Measurements from ENCODE around the gene OSBPL2.

DNA sequence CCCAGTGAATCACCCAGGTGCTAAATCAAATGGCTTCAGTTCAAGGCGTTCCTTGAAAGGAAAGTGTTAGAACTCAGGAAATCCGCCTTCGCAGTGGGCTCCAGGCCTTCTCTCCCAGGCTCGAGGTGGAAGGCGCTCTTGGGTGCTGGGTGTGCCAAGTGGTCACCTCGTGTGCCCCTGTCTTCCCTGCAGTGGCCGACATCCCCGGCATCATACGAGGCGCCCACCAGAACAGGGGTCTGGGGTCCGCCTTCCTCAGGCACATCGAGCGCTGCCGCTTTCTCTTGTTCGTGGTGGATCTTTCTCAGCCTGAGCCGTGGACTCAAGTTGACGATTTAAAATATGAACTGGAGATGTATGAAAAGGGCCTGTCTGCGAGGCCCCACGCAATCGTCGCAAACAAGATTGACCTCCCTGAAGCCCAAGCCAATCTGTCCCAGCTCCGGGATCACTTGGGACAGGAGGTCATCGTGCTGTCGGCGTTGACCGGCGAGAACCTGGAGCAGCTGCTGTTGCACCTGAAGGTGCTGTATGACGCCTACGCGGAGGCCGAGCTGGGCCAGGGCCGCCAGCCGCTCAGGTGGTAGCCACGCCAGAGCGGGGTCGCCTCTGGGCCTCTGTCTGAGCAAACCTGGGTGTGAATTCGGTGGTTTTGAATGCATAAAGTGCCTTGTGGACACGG lies 37.7 kb upstream of the OSBPL2 start:
- TF ChIP-seq, protein P1, sequence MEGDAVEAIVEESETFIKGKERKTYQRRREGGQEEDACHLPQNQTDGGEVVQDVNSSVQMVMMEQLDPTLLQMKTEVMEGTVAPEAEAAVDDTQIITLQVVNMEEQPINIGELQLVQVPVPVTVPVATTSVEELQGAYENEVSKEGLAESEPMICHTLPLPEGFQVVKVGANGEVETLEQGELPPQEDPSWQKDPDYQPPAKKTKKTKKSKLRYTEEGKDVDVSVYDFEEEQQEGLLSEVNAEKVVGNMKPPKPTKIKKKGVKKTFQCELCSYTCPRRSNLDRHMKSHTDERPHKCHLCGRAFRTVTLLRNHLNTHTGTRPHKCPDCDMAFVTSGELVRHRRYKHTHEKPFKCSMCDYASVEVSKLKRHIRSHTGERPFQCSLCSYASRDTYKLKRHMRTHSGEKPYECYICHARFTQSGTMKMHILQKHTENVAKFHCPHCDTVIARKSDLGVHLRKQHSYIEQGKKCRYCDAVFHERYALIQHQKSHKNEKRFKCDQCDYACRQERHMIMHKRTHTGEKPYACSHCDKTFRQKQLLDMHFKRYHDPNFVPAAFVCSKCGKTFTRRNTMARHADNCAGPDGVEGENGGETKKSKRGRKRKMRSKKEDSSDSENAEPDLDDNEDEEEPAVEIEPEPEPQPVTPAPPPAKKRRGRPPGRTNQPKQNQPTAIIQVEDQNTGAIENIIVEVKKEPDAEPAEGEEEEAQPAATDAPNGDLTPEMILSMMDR (conservative IDR thresholded peaks at IDR 0.05; ENCODE audit: low read length), result no peak
- TF ChIP-seq EZH2phosphoT487 (IDR thresholded peaks at IDR 0.05; ENCODE audit: borderline replicate concordance, low read depth, low read length), result no peak

Data from OCI-LY7 (cell line).